HG03045 (cell line): ENCODE measurements around the gene HBM.
"Not testable (repeated sequence)": the region's sequence is repeated elsewhere in the genome, so short reads cannot be mapped to it uniquely, and the experiment has no call there.

Experiments used
- ATAC-seq: cut with Tn5 transposase; IDR thresholded peaks from one replicate; pipeline ENCODE4 v1.9.1; 2021; ENCODE audit warnings: mild to moderate bottlenecking, moderate library complexity; ENCODE audit not compliant: unreplicated experiment

Gene HBM

GRCh38 chr16:165539-166374, at the start of gene HBM:
Gene HBM, plus strand, starts transcription at chr16:165978. Its CDS starts 20 bp downstream, at chr16:165998.
- no peak for ATAC-seq

- no peak for ATAC-seq
Measured at GRCh38 chr16:116015-116414, 49.8 kb upstream of the HBM start.

- no peak for ATAC-seq
Measured at GRCh38 chr16:117379-118365, 48.1 kb upstream of the HBM start.

- no peak for ATAC-seq
Measured at GRCh38 chr16:118857-119256, 46.9 kb upstream of the HBM start.

- ATAC-seq = no peak
Measured at GRCh38 chr16:119295-119694, 46.5 kb upstream of the HBM start.

- no peak for ATAC-seq
Measured at GRCh38 chr16:119835-120491, 45.8 kb upstream of the HBM start.

GRCh38 chr16:120756-121155, 45.0 kb upstream of the HBM start:
- ATAC-seq = no peak

- ATAC-seq = no peak
Measured at GRCh38 chr16:122361-122760, 43.4 kb upstream of the HBM start.

GRCh38 chr16:123558-124350, 42.0 kb upstream of the HBM start:
- ATAC-seq = not testable (repeated sequence)

GRCh38 chr16:125011-125410, 40.8 kb upstream of the HBM start:
- ATAC-seq = no peak

GRCh38 chr16:129075-129474, 36.7 kb upstream of the HBM start:
- no peak for ATAC-seq

GRCh38 chr16:130533-131173, 35.1 kb upstream of the HBM start:
- no peak for ATAC-seq

- ATAC-seq = no peak
Measured at GRCh38 chr16:132120-132519, 33.7 kb upstream of the HBM start.

GRCh38 chr16:133716-134115, 32.1 kb upstream of the HBM start:
- no peak for ATAC-seq

- no peak for ATAC-seq
Measured at GRCh38 chr16:138049-138417, 27.7 kb upstream of the HBM start.

- no peak for ATAC-seq
Measured at GRCh38 chr16:140175-140857, 25.5 kb upstream of the HBM start.

- no peak for ATAC-seq
Measured at GRCh38 chr16:142405-142967, 23.3 kb upstream of the HBM start.

- ATAC-seq = no peak
Measured at GRCh38 chr16:143047-143446, 22.7 kb upstream of the HBM start.

GRCh38 chr16:143456-143855, 22.3 kb upstream of the HBM start:
- ATAC-seq = no peak
